Skin of body (tissue), 2 donors: ENCODE measurements around the gene SKI. TPM values are rescaled to one million over a fixed set of nuclear protein-coding genes. Genes with fewer than 3 reads are reported as not detected.

Source experiments
- DNase-seq: peaks from one replicate; lab custom pipeline; 2025; lab: John Stamatoyannopoulos, UW
- total RNA-seq: library from RNA; depleted of rRNA; stranded (reverse); fragments of >200 nt; gene quantifications from one replicate; pipeline ENCODE4 v1.2.3, GENCODE V29; 2014

SKI gene
- total RNA-seq, 1 donor from 2014 or later, result 28.4 TPM

DNA sequence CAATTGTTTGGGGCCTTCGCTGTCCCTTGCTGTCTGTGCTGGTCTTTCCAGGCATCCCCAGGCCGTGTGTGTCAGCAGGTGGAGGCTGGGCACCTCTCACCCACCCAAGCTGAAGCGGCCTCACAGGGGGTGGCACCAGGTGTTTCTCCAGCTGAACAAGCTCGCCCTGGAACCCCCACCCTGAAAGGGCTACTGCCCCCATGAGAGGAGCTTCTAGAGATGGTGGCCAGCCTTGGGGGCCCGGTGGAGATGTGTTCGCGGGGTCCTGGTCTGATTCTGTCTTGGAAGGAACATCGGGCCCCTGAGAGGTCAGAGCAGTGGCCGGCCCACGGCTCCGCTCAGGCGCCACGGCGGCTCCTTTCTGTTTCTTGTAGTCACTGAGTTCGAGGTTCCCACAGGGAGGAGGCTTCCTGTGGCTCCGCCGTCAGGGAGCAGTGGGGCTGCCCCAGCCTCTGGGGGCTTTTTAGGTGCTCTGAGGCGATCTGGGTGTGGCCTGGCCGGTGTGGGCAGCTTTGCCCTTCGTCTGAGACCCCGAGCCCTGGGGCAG lies 46.9 kb downstream of the SKI start:
- no peak for DNase-seq

DNA sequence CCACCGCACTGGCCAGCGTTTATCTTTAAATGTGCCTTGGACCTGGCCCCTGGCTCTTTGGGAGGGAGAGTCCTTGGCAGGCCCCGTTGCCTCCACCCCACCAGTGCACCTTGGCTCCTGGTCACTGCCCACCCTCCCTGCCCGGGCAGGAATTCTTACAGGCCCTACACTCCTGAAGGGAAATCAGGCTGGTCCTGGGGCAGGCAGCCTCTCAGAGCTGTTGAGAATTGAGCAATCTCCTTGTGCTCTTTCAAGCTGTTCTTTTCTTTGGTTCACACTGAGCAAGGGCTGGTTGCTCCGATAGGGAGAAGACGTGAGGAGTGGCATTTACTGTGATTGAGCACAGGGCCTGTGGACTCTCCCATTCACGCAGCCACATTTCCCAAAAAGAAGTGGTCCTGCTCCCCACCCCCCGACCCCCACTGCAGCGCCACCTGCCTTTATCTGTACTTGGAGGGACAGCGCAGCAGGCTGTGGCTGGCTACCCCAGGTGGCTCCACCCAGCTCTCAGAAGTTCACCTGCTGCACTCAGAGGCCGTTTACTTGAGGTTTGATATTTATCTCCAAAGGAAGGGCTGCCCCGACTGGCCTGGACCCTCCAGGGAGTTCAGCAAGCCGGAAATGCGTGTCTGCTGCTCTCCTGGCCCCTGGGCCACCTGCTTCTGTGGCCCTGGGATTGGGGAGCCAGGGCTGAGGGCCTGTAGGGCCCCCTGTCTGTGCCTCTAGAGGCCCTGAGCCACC lies 47.8 kb downstream of the SKI start:
- DNase-seq, result no peak

DNA sequence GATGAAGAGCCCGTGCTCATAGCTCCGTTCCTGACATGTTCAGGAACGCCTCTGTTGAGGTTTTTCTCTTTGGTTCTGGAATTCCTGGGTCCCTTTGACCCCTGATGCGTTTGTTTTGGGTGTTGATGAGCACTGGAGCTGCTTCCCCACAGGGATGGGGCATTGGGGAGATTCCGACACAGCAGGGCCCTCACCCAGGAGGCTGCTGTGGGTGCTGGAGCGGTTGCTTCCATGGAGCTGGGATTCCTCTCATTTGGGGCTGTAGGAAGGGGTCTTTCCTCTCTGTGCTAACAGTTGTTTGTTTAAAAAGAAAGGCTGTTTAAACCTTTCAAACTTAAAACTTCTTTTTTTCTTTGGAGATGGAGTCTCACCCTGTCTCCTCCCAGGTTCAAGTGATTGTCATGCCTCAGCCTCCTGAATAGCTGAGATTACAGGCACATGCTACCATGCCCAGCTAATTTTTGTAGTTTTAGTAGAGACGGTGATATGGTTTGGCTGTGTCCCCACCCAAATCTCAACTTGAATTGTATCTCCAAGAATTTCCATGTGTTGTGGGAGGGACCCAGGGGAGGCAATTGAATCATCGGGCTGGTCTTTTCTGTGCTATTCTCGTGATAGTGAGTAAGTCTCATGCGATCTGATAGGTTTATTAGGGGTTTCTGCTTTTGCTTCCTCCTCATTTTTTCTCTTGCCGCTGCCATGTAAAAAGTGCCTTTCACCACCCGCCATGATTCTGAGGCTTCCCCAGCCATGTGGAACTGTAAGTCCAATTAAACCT lies 48.9 kb downstream of the SKI start:
- peak; percentile 36 for DNase-seq

DNA sequence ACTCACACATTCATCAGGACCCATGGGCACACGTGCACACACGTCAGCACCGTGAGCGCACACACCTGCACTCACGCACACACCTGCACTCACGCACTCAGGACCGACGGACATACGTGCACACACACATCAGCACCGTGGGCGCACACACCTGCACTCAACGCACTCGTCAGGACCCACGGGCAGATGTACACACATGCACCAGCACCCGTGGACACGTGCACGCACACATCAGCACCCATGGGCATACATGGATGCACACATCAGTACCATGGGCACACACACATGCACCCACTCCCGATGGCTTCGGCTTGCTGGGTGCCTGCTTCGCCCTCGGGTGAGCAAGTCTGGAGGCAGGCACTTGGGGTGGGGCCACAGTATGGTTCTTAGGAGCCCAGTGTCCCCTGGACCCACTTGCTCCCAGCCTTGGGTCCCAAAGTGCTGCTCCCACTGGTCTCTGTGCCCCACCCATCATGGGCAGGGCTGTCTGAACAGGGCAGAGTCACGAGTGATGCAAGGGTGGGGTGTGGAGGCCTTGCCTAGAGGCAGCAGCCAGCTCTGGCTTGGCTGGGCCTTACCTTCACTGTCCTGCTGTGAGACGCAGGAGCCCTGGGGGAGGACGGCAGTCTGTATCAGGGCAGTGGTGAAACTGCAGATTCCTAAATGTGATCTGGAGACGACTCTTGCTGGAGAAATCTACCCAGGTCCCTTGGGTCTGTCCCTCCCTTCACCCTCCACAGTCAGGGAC lies 49.8 kb downstream of the SKI start:
- no peak for DNase-seq

DNA sequence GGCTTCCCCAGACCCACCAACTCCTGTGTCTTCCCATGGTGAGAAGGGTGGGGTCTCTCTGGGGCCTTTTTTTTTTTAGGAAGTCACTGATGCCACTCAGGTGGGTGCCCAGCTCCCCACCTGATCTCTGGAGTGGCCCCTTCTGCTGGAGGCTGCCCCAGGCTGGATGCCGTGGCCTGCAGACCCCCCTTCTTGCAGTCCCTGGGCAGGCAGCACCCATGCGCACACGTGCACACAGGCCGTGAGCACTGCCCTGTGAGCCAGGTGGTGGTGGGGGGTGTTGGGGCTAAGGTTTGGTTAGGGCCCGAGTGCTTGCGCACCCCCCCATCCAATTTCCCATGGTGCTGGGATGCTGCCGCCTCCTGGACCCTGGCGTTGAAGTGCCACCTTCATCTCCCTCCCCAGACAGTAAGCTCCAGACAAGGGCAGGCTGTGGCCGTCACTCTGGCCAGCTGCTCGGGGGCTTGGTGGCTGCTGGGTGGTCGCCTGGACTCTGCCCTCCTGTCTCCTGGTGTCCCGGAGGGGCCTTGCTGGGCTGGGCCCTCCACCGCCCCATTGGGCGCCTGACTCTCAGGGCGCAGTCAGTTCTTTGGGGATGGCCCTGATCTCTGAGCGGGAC lies 50.6 kb downstream of the SKI start:
- DNase-seq, result no peak

DNA sequence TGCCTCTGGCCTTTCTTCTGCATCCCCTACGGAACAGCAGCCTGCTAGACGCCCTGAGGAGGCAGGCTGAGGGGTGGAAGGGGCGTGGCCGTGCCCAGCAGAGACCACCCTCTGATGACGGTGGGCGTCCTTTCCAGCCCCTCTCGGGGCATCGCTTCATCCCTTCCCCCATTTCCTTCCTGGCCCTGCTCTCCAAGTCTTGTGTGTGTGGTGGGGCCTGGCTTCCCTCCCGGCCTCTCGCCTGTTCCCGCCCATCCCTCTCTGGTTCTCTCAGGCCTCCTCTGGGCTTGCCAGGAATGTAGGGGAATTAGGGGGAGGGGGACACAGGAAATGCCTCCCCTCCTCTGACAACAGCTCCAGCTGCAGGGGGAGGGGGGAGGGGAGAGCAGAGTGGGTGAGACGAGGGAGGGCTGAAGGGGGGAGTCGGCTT lies 51.1 kb downstream of the SKI start:
- peak; percentile 98 for DNase-seq

DNA sequence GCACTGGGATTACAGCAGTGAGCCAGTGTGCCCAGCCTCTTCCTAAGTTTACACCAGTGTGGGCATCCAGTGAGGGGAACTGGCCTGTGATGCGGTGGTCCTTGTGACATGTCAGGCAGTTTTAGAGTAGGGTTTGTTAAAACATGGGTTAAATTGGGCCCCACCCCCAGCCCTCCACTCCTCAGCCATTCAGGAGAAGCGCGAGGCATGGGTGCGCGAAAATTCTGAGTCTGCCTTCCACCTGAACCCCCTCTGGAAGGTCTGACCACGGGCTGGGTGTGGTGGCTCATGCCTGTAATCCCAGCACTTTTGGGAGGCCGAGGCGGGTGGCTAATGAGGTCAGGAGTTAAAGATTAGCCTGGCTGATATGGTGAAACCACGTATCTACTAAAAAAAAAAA lies 51.7 kb downstream of the SKI start:
- no peak for DNase-seq

DNA sequence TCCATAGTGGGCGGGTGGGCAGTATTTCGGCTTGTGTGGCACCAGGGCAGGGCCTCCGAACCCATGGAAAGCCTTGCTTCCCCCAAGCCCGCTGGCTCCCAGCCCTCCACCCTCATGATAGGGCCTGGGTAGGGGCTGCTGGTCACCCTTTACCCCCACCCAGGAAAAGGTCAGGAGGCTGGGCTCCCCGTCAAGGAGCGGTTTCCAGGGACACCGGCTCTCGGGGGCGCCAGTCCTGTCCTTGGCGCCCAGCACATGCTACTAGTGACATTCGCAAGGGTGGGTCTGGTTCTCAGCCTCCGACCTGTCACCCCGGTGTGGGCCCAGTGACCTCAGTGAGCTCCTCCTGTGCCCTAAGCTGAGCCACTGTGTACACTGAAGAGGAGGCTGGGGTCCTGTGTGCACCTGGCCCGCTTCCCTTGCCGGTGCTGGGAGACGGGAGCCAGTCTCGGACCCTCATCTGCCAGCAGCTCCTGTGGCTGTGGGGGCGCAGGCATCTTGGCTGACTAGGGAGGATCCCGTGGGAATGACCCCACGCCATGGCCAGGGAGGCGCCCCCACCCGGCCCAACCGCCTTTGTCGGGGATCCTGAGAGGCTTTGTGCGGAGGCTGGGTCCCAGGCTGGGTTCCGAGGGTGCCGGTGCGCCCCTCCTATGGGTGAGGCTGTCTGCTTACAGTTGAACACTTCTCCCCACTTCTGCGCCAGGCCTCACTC lies 54.6 kb downstream of the SKI start:
- DNase-seq, result no peak

DNA sequence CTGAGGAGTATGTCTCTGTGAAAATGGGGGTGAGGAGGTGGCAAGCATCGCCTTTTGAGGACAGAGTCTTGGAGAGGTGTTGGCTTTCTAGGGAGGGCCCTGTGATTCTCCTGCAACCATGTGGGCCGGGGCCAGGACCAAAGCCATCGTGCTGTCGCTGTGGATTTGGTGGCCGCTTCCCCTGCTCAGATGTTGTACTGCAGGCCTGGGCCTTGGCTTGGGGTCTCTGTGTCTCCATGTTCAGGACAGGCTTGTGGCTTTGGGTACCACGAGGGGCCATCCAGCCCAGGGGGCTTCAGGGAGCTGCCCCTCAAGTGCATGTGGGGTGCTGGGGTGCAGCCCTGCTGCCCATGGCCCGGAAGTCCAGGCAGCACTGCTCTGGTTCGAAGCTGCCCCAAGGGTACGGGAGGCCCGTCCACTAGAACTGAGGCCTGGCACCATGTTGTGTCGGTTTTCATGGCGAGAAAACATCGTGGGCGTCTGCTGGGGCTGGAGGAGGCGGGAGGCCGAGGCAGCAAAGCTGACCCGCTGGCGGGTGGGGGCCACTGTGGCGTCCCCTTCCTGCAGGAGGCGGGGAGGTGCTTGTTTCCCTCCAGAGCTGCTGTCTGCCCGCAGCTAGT lies 55.4 kb downstream of the SKI start:
- no peak for DNase-seq

DNA sequence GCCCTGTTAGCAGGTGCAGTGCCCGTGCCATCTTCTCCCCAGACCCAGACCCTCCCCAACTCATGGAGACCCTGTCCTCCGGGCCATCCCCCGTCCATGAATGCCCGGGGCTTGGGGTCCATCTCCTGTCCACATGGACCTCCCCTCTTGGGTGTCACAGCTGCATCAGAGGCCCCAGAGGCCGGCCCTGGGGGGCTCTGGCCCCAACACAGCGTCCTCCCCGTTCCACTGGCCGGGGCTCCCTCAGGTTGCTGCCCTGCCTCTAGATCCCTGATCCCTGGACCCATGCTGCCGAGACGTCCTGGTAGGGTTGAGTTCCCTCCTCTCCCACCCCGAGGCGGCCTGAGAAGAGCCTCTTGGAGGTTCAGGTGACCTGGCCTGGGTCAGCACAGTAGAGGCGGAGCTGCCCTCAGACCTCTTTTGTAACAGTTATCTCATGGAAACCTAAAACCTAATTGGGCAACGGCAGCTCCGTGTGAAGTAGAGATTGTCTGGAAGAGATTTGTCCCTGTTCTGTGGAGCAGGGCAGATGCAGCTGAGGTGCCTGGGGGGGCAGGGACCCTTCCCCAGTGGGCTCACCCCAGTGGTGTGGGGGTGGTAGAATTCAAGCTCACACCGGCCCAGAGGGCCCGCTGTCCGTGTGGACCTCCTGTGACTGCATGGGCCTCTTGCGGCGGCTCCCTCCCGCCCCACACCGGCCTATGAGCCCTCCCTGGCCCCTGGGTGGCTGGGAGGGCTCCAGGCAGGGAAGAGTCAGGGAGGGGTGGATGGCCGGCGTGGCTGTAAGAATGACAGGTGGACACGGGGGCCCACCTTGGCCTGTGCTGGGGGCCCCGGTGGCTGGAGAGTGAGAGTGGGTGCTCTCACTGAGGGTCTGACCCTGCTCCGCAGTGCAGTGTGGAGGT lies 56.1 kb downstream of the SKI start:
- no peak for DNase-seq

DNA sequence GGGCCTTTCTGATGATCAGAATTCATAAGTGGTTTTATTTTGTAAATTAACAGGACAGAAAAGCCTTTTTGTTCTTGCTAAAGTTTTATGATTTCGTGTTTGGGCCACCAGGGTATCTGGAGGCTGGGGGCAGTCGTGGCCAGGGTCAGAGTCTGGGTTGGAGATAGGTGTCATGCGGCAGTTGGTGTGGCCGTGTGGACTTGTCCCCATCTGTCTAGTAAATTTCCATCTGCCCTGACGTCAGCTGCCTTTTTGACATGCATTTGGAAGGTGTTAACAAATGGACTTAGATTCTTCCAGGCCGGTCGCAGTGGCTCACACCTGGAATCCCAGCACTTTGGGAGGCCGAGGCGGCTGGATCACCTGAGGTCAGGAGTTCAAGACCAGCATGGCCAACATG lies 56.8 kb downstream of the SKI start:
- no peak for DNase-seq

DNA sequence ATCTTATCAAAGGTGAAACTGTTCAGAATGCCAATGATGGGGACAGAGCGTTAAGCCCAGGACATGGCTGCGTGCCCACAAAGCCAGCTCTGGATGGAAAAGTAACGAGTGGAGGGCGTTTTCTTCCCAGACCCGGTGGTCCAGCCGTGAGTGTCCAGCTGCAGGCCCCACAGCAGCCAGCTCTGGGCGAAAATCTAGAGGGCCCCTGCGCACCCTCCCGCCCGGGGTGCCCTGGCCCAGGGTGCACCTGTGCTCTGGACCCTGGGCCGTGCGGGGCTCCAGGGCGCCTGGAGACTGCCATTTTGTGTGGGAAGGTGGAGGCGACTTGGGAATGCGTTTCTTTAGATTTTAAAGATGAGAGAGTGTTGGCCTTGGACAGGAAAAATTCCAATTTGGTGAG lies 58.8 kb downstream of the SKI start:
- no peak for DNase-seq

DNA sequence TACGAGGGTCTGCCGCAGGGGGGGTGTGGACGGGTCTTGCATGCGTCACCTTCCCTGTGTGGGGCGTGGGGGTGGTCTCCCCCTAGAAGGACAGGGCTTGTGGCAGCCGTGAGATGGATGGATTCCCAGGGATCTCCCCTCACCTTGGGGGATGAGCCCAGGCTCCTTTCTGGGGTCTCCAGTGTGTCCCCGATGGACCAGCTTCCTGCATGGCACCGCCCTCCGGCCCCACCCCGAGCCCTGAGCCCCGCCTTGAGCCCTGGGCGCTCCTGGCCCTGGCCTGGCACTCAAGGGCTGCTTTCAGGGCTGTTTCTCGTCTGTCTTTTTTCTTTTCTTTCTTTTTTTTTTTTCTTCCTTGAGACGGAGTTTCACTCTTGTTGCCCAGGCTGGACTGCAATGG lies 59.5 kb downstream of the SKI start:
- DNase-seq, result no peak

DNA sequence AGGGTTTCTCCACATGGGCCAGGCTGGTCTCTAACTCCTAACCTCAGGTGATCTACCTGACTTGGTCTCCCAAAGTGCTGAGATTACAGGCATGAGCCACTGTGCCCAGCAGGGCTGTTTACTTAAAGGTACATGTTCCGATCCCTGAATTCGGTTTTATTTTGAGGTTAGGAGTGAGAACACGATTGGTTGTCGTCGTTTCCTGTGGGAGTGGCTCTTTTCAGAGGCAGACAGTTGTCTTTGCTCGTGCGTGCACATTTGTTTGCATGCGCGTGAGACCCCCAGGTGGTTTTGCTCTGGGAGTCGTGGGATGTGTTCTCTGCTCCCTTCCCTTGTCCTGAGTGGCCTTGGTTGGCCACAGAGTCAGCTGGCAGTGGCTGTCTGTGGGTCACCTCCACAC lies 60.2 kb downstream of the SKI start:
- DNase-seq, result no peak

DNA sequence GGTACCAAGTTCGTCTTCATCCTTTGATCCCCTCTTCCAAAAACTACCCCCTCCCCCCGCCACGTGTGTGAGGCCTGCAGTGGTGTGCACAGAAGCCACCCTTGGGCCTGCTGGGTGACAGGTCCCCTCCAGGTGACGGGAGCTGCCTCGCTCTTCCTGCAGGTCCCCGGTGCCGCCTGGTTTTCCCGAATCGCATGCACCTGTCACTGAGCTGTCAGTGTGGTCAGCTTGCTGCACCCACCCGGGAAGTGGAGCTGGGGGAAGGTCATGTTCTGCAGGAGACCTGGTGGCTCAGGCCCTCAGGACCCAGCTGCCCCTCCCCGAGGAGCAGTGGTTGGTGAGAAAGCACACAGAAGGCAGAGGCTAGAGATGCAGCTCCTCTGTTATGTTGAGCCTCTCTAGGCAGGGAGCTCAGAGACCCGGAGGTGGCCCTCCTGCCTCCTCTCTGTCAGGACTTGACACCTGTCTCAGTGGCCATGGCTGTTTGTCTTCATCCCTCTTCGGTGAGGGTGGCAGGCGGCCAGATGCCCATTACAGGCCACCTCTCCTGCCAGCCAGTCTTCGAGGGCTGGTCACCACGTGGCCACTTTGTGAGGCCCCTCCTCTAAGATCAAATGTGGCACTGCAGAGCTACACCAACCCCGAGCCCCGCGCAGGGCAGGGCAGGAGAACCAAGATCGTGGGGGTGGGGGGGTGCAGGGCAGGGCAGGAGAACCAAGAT lies 60.9 kb downstream of the SKI start:
- DNase-seq, result no peak

DNA sequence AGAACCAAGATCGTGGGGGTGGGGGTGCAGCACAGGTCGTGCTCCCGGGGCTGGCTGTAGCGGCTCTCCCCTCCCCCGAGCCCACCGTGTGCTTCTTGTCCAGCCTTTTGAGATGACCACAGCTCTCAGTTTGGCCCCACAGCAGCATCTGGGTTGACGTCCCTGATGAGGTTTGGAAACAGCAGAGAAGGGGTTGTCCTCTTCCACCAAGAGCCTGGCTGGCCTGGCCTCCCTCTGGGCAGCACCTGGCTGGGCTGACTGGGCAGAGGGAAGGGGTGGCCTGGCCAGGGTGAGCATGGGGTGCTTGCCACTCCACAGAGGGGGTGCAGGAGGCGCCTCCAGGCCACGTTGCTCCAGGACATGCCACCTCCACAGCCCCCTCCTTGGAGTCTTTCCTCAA lies 61.5 kb downstream of the SKI start:
- DNase-seq, result no peak

DNA sequence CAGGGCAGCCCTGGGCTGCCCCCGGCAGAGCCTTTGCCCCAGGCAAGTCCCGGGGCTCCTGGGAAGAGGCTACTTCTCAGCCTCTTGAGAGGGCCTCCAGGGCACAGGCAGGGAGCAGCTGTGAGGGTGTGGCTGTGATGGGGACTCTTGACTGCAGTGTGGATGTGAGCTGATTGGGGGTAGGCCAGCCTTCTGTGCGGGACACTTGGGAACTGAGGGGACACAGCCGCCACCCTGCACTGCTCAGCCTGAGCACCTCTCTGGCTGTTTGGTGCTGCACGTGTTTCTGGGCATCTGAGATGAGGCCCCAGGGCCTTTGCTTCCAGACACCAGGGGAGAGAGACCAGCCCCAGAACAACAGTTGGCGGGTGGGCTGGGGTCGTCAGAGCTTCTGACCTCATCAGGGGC lies 62.1 kb downstream of the SKI start:
- DNase-seq, result no peak

DNA sequence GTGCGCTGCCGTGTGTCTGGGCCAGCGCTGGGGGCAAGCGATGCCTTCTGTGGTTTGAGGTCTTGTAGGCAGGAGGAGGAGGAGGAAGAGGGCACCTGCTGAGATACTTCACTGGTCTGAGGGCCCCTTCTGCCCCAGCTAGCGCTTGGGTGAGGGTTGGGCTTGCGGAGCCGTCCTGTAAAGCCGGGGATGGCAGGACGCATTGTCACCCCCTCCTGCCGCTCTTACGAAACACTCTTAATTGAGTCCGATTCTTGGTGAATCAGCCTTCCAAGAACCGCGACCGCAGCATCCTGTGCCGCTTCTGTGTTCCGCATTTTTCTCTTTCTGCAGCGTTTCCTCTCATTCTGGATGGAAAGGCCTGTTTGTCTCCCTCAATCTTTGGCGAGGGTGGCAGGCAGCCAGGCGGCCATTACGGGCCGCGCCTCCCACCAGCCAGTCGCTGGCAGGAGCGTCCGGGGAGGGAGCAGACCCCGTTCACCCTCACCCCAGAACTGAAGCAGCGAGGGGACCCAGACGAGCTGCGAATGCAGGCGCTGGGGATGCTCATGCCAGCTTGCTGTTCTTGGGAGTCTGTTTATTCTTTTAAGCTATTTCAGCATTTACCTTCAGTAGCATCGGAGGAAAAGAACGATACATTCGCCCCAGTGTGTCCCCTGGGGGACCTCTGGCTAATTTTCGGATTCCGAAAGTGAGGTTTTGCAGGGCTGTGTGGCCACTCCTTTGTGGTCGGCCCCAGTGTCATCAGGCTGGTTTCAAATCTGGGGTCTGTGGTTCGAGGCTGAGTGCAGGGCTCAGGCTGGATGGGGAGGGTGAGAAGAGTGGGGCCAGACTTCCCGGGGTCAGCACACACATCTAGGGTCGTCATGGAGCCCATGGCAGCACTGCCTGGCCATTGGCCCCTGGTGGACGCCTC lies 62.7 kb downstream of the SKI start:
- peak; percentile 74 for DNase-seq
